Measurements from ENCODE around the gene CDKAL1. TPM values are rescaled to one million over a fixed set of nuclear protein-coding genes. Genes with fewer than 3 reads are reported as not detected.

Gene CDKAL1
- total and polyA plus RNA-seq, 2 experiments from 2014 or later, result 12.2 to 13.7 TPM

- no peaks in the 10 kb centered on the region for H3K9me3 ChIP-seq (ENCODE audit: low read depth)
- TF ChIP-seq CTCF (IDR thresholded peaks at IDR 0.05; ENCODE audit: low read depth, low read length), result no peak
- no peak overlapping the region for H3K27ac ChIP-seq
- no peak for DNase-seq (ENCODE audit: low read depth in 1 of 2, low spot score in 1 of 2)
- H3K27me3 ChIP-seq, result no peaks in the 10 kb centered on the region
- H3K36me3 ChIP-seq, result no peaks in the 10 kb centered on the region
- no peak overlapping the region for H3K4me3 ChIP-seq
- H3K4me1 ChIP-seq (ENCODE audit: low read depth), result peaks cover 7% of the 10 kb centered on the region
These were observed 607.5 kb downstream of the CDKAL1 start for GRCh38 chr6:21141616-21142303.

GRCh38 chr6:21142741-21143140 is 608.5 kb downstream of the CDKAL1 start:
- Histone ChIP-seq H3K27me3 (no peaks in the 10 kb centered on the region), H3K27ac (no peak overlapping the region), H3K36me3 (no peaks in the 10 kb centered on the region), H3K9me3 (ENCODE audit: low read depth) (no peaks in the 10 kb centered on the region), H3K4me1 (ENCODE audit: low read depth) (peaks cover 7% of the 10 kb centered on the region), H3K4me3 (no peak overlapping the region)
- no peak for TF ChIP-seq CTCF (IDR thresholded peaks at IDR 0.05; ENCODE audit: low read depth, low read length)
- DNase-seq (ENCODE audit: low read depth in 1 of 2, low spot score in 1 of 2), result no peak

- Histone ChIP-seq H3K27me3 (no peaks in the 10 kb centered on the region), H3K9me3 (ENCODE audit: low read depth) (no peaks in the 10 kb centered on the region), H3K4me3 (no peak overlapping the region), H3K27ac (no peak overlapping the region), H3K36me3 (no peaks in the 10 kb centered on the region), H3K4me1 (ENCODE audit: low read depth) (peaks cover 7% of the 10 kb centered on the region)
- TF ChIP-seq CTCF (IDR thresholded peaks at IDR 0.05; ENCODE audit: low read depth, low read length), result no peak
- no peak for DNase-seq (ENCODE audit: low read depth in 1 of 2, low spot score in 1 of 2)
These were observed 609.4 kb downstream of the CDKAL1 start for GRCh38 chr6:21143645-21144044.

GRCh38 chr6:21144928-21145327 is 610.7 kb downstream of the CDKAL1 start:
- no peaks in the 10 kb centered on the region for H3K9me3 ChIP-seq (ENCODE audit: low read depth)
- DNase-seq (ENCODE audit: low read depth in 1 of 2, low spot score in 1 of 2), result no peak
- H3K36me3 ChIP-seq, result no peaks in the 10 kb centered on the region
- H3K4me3 ChIP-seq, result no peak overlapping the region
- no peak for TF ChIP-seq CTCF (IDR thresholded peaks at IDR 0.05; ENCODE audit: low read depth, low read length)
- peaks cover 7% of the 10 kb centered on the region for H3K4me1 ChIP-seq (ENCODE audit: low read depth)
- no peaks in the 10 kb centered on the region for H3K27me3 ChIP-seq
- H3K27ac ChIP-seq, result no peak overlapping the region

GRCh38 chr6:21147995-21148394 is 613.7 kb downstream of the CDKAL1 start:
- H3K36me3 ChIP-seq, result no peaks in the 10 kb centered on the region
- no peak overlapping the region for H3K27ac ChIP-seq
- H3K9me3 ChIP-seq (ENCODE audit: low read depth), result no peaks in the 10 kb centered on the region
- H3K27me3 ChIP-seq, result no peaks in the 10 kb centered on the region
- no peak for TF ChIP-seq CTCF (IDR thresholded peaks at IDR 0.05; ENCODE audit: low read depth, low read length)
- DNase-seq (ENCODE audit: low read depth in 1 of 2, low spot score in 1 of 2), result no peak
- H3K4me3 ChIP-seq, result no peak overlapping the region
- H3K4me1 ChIP-seq (ENCODE audit: low read depth), result peaks cover 4% of the 10 kb centered on the region

Measured in cardiac muscle cell (in vitro differentiated cells and primary cell).